Activated naive CD4-positive, alpha-beta T cell treated with anti-CD3 and anti-CD28 coated beads, Interleukin-2, amount 50 U/mL, for 16 hours (primary cell): Measurements from ENCODE around the gene PRR19.

Source experiments
- DNase-seq: peaks from one replicate; pipeline ENCODE4 v3.0.0-alpha.2; 2020

Gene PRR19

DNA sequence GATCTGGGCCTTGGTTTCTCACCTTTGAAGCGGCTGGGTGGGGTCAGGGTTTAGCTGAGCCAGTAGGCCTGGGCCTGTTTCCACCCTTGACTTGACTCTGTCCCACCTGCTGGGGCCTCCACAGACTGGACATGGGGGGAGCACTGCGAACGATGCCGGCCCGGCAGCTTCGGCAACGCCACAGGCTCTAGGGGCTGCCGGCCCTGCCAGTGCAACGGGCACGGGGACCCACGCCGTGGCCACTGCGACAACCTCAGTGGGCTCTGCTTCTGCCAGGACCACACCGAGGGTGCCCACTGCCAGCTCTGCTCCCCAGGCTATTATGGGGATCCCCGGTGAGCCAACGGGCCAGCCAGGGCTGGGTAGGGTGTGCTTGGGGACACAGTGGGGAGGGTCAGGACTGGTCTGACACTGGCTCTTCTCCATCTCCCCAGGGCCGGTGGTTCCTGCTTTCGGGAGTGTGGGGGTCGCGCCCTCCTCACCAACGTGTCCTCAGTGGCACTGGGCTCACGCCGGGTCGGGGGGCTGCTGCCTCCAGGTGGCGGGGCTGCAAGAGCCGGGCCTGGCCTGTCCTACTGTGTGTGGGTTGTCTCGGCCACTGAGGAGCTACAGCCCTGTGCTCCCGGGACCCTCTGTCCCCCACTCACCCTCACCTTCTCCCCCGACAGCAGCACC is 51.5 kb downstream of the PRR19 start:
- no peak for DNase-seq

DNA sequence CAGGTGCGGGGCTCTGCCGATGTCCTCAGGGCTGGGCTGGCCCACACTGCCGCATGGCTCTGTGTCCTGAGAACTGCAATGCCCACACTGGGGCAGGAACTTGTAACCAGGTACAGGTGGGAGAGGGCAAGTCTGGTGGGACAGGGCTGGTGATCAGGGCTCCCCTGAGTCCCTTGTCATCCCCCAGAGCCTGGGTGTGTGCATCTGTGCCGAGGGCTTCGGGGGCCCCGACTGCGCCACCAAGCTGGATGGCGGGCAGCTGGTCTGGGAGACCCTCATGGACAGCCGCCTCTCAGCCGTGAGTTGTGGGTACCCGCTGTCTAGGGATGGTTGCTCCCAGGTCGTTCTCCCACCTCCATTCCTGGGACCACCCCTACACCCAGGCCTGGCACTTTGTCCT is 54.0 kb downstream of the PRR19 start:
- DNase-seq = no peak

DNA sequence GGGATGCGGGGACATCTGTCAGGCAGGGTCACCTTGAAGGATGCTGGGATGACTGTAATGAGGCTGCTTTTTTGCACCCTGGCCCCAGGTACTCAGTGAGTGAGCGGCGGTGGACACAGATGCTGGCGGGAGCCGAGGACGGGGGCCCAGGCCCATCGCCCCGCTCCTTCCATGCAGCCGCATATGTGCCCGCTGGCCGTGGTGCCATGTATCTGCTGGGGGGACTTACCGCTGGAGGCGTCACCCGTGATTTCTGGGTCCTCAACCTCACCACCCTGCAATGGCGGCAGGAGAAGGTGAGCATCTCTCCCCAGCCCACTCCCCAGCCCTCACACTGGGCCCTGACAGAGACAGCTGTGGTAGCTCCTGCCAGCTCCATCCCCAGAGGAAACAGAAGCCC is 54.8 kb downstream of the PRR19 start:
- no peak for DNase-seq

DNA sequence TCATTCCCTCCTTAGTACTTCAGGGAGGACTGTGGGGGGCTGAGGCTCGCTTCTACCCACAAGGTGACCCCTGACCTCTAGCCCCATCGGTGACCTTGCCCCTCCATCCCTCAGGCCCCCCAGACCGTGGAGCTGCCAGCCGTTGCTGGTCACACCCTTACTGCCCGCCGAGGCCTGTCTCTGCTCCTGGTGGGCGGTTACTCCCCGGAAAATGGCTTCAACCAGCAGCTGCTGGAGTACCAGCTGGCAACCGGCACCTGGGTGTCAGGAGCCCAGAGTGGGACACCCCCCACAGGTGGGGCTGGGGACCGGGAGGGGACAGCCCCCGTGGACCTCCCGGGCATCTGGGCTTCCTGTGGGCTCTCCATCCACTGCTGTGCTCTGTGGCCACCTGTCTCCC is 55.4 kb downstream of the PRR19 start:
- DNase-seq = no peak
